GM18873 (cell line): ENCODE measurements around the gene TCP1.
"Not testable (repeated sequence)": the region's sequence is repeated elsewhere in the genome, so short reads cannot be mapped to it uniquely, and the experiment has no call there.

Source experiments
- ATAC-seq: cut with Tn5 transposase; IDR thresholded peaks from one replicate; pipeline ENCODE4 v1.9.1; 2021; ENCODE audit warnings: mild to moderate bottlenecking, moderate library complexity, moderate number of reproducible peaks; ENCODE audit not compliant: unreplicated experiment, low FRiP score

TCP1 gene

GRCh38 chr6:159778131-159778530 is 11.3 kb downstream of the TCP1 start:
- no peak for ATAC-seq

- no peak for ATAC-seq
These were observed 12.0 kb downstream of the TCP1 start for GRCh38 chr6:159777240-159777904.

- ATAC-seq = no peak
These were observed 17.2 kb downstream of the TCP1 start for GRCh38 chr6:159772196-159772595.

GRCh38 chr6:159769470-159769869 is 19.9 kb downstream of the TCP1 start:
- no peak for ATAC-seq

- ATAC-seq = no peak
These were observed 22.5 kb downstream of the TCP1 start for GRCh38 chr6:159766906-159767305.

GRCh38 chr6:159762681-159763293 is 26.6 kb downstream of the TCP1 start:
- ATAC-seq = peak; percentile 10

GRCh38 chr6:159761873-159762680 is 27.3 kb downstream of the TCP1 start, which contains the start of gene ACAT2:
Gene ACAT2 (plus strand): TSS chr6:159762045. CDS start chr6:159762088, 43 bp downstream.
- ATAC-seq = peak; percentile 98

- ATAC-seq = peak; percentile 0
These were observed 28.1 kb downstream of the TCP1 start for GRCh38 chr6:159761129-159761872.

- no peak for ATAC-seq
These were observed 28.8 kb downstream of the TCP1 start for GRCh38 chr6:159760602-159761057.

- no peak for ATAC-seq
These were observed 29.8 kb downstream of the TCP1 start for GRCh38 chr6:159759645-159760044.

GRCh38 chr6:159758031-159759001 is 31.1 kb downstream of the TCP1 start:
- ATAC-seq = no peak

GRCh38 chr6:159756508-159756907 is 32.9 kb downstream of the TCP1 start:
- ATAC-seq = no peak

GRCh38 chr6:159754959-159755914 is 34.2 kb downstream of the TCP1 start:
- no peak for ATAC-seq

- no peak for ATAC-seq
These were observed 35.0 kb downstream of the TCP1 start for GRCh38 chr6:159754401-159754800.

GRCh38 chr6:159753081-159753872 is 36.1 kb downstream of the TCP1 start:
- ATAC-seq = no peak

- ATAC-seq = no peak
These were observed 38.0 kb downstream of the TCP1 start for GRCh38 chr6:159751448-159751847.

- not testable (repeated sequence) for ATAC-seq
These were observed 41.3 kb downstream of the TCP1 start for GRCh38 chr6:159748127-159748526.
